Measurements from ENCODE around the gene TMBIM6.

Gene TMBIM6

GRCh38 chr12:49705479-49706134 lies 35.8 kb upstream of the TMBIM6 start:
- Histone ChIP-seq H3F3A (ENCODE audit: control insufficient read depth, insufficient read depth) (peaks cover 20% of the 10 kb centered on the region), H3K36me3 (ENCODE audit: control insufficient read depth, low read length) (no peaks in the 10 kb centered on the region)

GRCh38 chr12:49706351-49707127 lies 34.8 kb upstream of the TMBIM6 start:
- peak overlapping the region; percentile 53 for H3K27ac ChIP-seq (ENCODE audit: low read depth, low read length)
- no peaks in the 10 kb centered on the region for H3K9me3 ChIP-seq (ENCODE audit: control insufficient read depth, insufficient read depth, low read length)
- peaks cover 63% of the 10 kb centered on the region for H3K4me1 ChIP-seq (ENCODE audit: control insufficient read depth, low read length)

More at GRCh38 chr12:49705479-49706134, 35.8 kb upstream of the TMBIM6 start:
- no peaks in the 10 kb centered on the region for H4K20me1 ChIP-seq (ENCODE audit: control insufficient read depth, insufficient read depth, low read depth, low read length)
- peak overlapping the region; percentile 73 for H3K4me2 ChIP-seq (ENCODE audit: low read length)
- no peaks in the 10 kb centered on the region for H3K9me3 ChIP-seq (ENCODE audit: control insufficient read depth, insufficient read depth, low read length)
- peaks cover 47% of the 10 kb centered on the region for H3K79me2 ChIP-seq (ENCODE audit: control insufficient read depth, low read length)
- peaks cover 7% of the 10 kb centered on the region for H3K27me3 ChIP-seq (ENCODE audit: control insufficient read depth, low read length)
- no peaks in the 10 kb centered on the region for H3K9me2 ChIP-seq (replicated peaks; ENCODE audit: control insufficient read depth, low read length)
- no peak for TF ChIP-seq CTCF (IDR thresholded peaks at IDR 0.05; ENCODE audit: low read depth, low read length, poor library complexity, severe bottlenecking)
- TF ChIP-seq EZH2phosphoT487 (IDR thresholded peaks at IDR 0.05; ENCODE audit: borderline replicate concordance, low read length) = no peak
- no peak overlapping the region for H3K27ac ChIP-seq (ENCODE audit: low read depth, low read length)
- peak overlapping the region; percentile 72 for H3K4me3 ChIP-seq (ENCODE audit: low read length)
- H3K4me1 ChIP-seq (ENCODE audit: control insufficient read depth, low read length) = peaks cover 70% of the 10 kb centered on the region

GRCh38 chr12:49707128-49707811 lies 34.1 kb upstream of the TMBIM6 start, which contains the start of gene FMNL3:
Gene FMNL3, minus strand, starts transcription at chr12:49707405. Its CDS starts 225 bp downstream, at chr12:49707180.
- no peaks in the 10 kb centered on the region for H3K9me2 ChIP-seq (replicated peaks; ENCODE audit: control insufficient read depth, low read length)
- H3K9me3 ChIP-seq (ENCODE audit: control insufficient read depth, insufficient read depth, low read length) = no peaks in the 10 kb centered on the region
- peaks cover 56% of the 10 kb centered on the region for H3K4me1 ChIP-seq (ENCODE audit: control insufficient read depth, low read length)
- H3K27ac ChIP-seq (ENCODE audit: low read depth, low read length) = peak within 1 kb of the TSS; percentile 53
- no peaks in the 10 kb centered on the region for H3K36me3 ChIP-seq (ENCODE audit: control insufficient read depth, low read length)
- peak within 1 kb of the TSS; percentile 72 for H3K4me3 ChIP-seq (ENCODE audit: low read length)
- peaks cover 15% of the 10 kb centered on the region for H3F3A ChIP-seq (ENCODE audit: control insufficient read depth, insufficient read depth)
- H3K4me2 ChIP-seq (ENCODE audit: low read length) = peak within 1 kb of the TSS; percentile 73
- TF ChIP-seq EZH2phosphoT487 (IDR thresholded peaks at IDR 0.05; ENCODE audit: borderline replicate concordance, low read length) = no peak
- TF ChIP-seq CTCF (IDR thresholded peaks at IDR 0.05; ENCODE audit: low read depth, low read length, poor library complexity, severe bottlenecking) = peak; percentile 94
- H3K27me3 ChIP-seq (ENCODE audit: control insufficient read depth, low read length) = peaks cover 7% of the 10 kb centered on the region
- no peaks in the 10 kb centered on the region for H4K20me1 ChIP-seq (ENCODE audit: control insufficient read depth, insufficient read depth, low read depth, low read length)
- H3K79me2 ChIP-seq (ENCODE audit: control insufficient read depth, low read length) = peaks cover 39% of the 10 kb centered on the region

More at GRCh38 chr12:49706351-49707127, 34.8 kb upstream of the TMBIM6 start:
- H3K4me2 ChIP-seq (ENCODE audit: low read length) = peak overlapping the region; percentile 73
- H3K27me3 ChIP-seq (ENCODE audit: control insufficient read depth, low read length) = peaks cover 7% of the 10 kb centered on the region
- H3K9me2 ChIP-seq (replicated peaks; ENCODE audit: control insufficient read depth, low read length) = no peaks in the 10 kb centered on the region
- peak overlapping the region; percentile 72 for H3K4me3 ChIP-seq (ENCODE audit: low read length)
- H4K20me1 ChIP-seq (ENCODE audit: control insufficient read depth, insufficient read depth, low read depth, low read length) = no peaks in the 10 kb centered on the region
- H3F3A ChIP-seq (ENCODE audit: control insufficient read depth, insufficient read depth) = peaks cover 17% of the 10 kb centered on the region
- no peaks in the 10 kb centered on the region for H3K36me3 ChIP-seq (ENCODE audit: control insufficient read depth, low read length)
- peaks cover 43% of the 10 kb centered on the region for H3K79me2 ChIP-seq (ENCODE audit: control insufficient read depth, low read length)
- TF ChIP-seq CTCF (IDR thresholded peaks at IDR 0.05; ENCODE audit: low read depth, low read length, poor library complexity, severe bottlenecking) = no peak
- TF ChIP-seq EZH2phosphoT487 (IDR thresholded peaks at IDR 0.05; ENCODE audit: borderline replicate concordance, low read length) = no peak
